HG02759 (cell line): ENCODE results near the gene PDE1C.
"Not testable (repeated sequence)": the region's sequence is repeated elsewhere in the genome, so short reads cannot be mapped to it uniquely, and the experiment has no call there.

Source experiments
- ATAC-seq: cut with Tn5 transposase; IDR thresholded peaks from one replicate; pipeline ENCODE4 v1.9.1; 2021; ENCODE audit warnings: mild to moderate bottlenecking, moderate library complexity; ENCODE audit not compliant: unreplicated experiment

PDE1C gene

DNA sequence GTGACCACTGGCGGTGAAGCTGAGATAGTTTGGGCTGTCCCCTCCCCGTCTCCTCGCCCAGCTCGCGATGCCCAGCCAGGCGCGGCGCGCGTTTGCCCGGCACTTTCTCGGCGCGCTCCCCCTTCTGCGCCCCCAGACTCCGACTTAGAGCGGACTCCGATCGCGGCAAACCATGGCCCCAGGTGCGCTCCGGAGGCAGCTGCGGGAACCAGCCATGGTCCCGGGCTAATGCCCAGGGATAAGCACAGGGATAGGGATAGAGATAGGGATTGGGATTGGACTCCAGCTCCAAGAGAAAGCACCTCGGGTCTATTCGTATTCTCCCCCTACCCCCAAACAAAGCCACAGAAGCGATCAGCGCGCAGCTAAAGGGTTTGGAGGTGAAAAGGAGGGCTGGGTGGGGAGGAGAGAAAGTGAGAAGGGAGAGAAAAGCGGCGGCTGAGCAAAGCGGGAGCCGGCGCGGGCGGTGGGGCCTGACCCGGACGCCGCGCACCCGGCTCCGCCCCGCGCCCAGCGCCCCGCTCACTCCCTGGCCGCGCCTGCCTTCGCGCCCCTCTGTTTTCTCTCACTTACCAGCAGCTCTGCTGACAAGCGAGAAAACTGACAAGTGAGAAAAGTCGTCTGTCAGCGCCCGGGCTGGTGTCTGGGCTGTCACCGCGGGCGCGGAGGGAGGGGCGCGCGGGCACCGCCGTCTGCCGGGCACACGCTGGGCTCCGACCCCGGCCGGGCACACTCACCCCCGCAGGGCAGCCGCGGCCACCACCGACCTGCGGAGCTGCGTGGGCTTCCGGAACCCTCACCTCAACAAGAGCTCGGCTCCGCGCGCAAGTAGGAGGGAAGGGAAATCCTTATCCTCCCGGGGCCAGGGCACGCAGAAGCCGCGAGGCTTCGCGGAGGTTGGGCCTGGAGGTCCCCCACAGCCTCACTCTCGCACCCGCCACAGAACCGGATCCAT lies at the start of gene PDE1C:
Gene PDE1C, minus strand, starts transcription at position 2 of the 955 bp plus-strand sequence.
- ATAC-seq: no peak

DNA sequence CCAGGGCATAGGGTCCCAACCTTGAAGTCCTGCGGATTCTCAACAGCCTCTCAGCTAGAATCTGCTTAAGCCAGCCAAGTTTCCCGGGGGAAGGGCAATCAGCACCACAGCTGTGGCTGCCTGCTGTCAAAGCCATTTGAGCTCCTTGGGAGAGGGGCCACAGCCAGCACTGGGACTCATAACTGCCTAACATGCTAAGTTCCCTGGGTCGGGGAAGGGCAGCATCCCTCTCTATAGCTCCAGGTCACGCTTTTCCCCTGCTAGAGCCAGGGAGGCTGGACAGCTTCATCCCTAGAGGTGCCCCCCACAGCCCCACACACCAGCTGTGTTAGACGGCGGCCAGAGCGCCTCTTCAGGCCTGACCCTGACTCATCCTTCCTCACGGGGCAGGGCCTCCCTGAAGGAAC lies 49.6 kb upstream of the PDE1C start:
- no peak for ATAC-seq

GRCh38 chr7:32117837-32118236 lies 47.6 kb upstream of the PDE1C start:
- ATAC-seq: no peak

DNA sequence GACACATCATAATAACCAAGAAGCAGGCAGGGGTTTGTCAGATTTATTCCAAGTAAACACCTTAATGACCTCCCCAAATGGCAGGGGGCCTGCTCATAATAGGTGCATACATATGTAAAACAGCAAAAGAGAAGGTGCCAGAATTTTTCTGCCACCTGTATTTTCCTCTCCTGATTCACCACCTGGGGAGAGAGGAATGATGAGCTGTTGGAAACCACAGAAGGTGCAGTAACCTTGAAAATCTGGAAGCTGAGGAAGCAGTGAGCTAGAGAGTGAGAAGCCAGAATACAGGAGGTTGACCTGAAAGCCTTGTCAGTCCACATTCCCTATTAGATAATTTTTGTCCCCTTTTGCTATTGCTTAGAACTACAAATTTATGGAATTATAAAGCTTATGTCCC lies 46.2 kb upstream of the PDE1C start:
- no peak for ATAC-seq

DNA sequence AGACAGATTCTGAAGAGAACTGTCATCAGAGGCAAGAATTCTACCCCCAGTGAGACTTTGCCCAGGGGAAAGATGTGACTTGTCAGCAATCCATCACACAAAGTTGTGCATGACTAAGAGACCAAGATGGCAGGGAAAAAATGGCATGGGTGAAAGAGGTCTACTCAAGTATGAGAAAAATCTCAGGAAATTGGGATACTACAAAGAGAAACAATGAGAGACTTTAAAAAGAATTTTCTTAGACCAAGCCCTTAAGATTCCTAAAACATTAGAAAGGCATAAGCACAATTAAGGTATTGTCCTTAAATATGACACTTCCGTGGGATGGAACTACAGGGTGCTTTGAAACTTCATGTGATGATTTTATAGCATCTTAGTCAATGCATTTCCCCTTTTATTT lies 45.6 kb upstream of the PDE1C start:
- no peak for ATAC-seq

DNA sequence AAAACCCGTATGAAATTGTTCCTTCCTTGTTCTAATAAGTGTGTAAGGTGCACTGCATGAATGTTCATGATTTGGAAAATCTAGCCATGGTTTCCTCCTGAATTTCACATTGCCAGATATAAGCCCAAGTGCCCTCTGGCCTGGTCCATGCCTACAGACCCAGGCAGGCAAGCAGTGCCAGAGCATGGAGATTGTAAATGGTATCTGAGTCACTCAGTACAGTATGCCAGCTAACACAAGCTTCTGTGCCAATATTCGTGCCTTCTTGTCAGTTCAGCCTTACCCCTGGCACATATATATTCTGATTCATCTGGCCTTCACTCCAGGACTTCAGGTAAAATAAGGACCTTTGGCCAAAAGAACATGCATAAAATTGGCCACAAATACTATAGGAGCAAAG lies 38.4 kb upstream of the PDE1C start:
- ATAC-seq: no peak

GRCh38 chr7:32104766-32105165 lies 34.6 kb upstream of the PDE1C start:
- ATAC-seq: no peak

GRCh38 chr7:32103361-32103760 lies 33.2 kb upstream of the PDE1C start:
- ATAC-seq: no peak

- no peak for ATAC-seq
Observed at GRCh38 chr7:32102432-32102873, 32.2 kb upstream of the PDE1C start.

DNA sequence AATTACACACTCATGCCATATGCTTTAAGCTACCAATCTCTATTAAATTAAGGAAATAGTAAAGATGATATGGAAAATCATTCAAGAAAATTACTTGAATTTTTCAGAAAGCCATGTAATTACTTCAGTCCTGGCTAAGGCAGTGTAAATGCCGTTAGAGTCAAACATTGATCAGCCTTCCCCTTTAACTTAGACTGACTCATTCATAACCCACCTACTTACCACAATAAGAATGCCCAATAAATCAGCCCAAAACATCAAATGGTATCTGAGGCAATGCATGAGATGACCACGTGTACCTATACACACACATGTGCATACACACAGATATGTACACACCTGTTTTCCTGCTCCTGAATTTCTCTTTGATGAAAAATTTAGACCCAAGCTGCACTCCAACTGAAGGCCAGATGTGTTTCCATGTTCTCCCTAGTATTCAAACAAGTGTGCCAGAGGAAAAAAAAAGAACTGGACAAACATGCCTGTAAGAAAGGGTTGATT lies 30.2 kb upstream of the PDE1C start:
- no peak for ATAC-seq

DNA sequence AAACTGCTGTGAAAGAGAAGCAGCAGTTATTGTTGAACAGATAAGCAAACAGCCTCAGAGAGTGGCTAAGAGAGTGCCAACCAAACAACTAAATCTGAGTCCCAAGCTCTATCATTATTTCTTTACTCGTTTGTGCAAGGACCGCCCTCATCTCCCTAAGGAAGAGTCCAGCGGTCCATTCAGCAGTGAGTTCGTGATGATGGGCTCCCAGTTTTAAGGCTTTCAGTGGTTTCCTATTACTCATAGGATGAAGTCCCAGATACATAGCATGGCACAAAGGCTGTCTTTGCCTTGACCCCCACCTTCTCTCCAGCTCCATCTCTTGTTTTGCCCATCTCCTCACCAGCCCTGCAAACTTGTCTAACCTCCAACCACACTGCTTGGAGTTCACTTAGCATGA lies 24.3 kb upstream of the PDE1C start:
- ATAC-seq: no peak

DNA sequence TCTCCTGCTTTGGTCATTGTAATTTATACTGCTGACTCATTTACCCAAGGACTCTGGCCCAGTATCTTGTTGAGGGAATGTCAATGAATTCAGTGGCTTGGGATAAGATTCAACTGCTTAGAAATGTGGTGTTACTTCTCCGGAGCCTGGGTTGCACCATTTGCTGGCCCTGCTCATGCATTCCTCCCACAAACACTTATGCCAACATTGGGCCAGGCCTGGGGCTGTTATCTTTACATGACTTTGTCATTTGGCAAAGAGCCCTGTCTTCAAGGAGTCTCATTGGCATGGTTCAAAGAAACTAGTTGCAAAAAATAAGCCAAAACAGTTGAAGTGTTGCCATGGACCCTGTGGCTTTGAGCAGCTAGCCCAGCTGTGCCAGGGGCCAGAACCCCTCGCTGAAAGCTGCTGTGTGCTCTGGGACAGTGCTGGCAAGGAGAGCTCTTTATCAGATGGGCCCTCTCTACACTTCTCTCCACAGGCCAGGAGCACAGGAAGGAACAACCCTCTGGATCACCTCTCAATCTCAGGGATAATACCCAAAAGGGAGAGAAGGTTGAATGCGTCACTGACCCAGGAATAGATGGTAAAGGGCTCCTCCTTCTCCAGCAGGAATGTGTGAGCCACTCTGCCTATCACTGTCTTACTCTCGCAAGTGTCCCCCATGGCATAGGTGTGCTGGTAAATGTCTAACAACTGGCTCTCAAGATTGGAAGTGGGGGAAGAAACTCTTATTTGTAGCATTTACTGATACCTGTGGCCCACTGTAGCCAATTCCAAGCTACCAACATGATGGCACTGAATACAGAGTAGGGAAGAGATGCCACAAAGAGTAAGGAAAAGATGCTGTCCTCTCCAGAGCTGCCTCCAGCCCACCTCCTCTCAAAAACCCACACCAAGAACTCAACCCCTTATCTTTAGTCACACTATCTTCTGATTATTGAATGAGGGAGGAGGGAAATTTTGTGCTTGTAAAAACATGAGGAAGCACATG lies 23.5 kb upstream of the PDE1C start:
- ATAC-seq: no peak

DNA sequence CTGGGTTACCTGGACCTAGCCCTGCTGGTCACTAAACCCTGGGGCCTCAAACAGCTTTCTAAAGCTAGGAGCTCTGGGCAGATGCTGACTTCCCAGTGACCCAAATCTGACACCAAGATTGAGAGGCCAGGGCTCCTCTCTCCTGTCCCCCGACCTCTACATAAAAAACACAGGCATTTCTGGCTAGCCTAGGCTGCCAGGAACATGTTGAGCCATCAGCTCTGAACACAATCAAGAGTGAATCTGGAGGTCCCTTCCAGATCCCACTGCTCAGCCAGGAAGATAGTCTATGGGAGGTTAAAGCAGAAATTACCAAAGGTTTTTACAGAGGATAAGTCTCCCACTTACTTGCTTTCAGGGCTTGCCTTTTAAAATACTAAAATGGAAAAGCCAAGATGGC lies 22.1 kb upstream of the PDE1C start:
- no peak for ATAC-seq

- ATAC-seq: no peak
Observed at GRCh38 chr7:32091608-32092210, 21.5 kb upstream of the PDE1C start.

DNA sequence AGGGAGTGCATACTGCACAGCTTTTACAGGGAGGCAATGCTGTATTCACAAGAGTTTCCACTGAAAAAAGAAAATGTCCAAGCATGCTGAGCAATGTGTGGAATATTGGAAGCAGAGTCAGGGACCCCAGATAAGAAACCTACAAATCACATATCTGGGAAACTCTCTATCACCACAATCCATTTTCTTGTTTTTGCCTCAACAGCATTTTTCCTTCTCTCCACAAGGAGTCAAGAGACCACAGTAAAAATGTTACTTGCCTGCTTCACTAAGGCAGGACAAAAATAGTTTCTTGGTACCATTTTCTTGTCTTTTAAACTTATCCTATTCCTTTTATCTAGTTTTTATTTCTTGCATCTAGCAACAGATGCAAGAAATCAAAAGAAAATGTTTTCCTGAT lies 19.5 kb upstream of the PDE1C start:
- no peak for ATAC-seq

DNA sequence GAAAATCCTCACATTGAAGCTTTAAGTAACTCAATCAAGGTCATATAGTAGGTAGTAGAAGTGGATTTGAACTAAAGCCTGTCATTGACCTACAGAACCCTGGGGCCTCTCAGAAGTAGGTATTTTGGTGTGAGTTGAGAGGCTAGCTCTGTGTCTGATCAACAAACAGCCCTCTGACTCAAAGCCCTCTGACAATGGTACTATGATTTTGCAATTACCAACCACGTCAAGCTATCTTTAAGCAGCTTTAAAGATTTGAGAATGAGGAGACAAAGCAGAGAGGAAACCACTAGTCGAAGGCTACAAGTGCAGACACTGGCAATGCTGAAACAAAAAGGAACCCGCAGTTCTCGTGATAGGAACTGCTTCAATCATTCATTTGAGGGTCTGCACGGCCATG lies 19.0 kb upstream of the PDE1C start:
- no peak for ATAC-seq

- no peak for ATAC-seq
Observed at GRCh38 chr7:32088451-32088881, 18.3 kb upstream of the PDE1C start.

DNA sequence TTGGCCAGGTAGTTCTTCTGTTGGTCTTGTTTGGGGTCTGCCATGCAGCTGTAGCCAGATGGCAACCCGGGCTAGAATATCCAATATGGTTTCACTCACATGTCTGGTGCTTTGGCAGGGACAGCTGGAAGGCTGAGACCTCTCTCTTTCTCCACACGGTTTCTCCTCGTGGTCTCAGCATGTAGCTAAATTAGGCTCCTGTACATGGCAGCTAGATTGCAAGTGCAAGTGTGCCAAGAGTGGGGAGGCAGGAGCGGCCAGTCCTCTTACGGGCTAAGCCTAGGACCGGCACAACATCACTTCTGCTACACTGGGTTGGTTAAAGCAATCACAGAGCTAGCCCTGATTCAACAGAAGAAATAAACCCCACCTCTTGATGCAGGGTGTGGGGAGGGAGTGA lies 9.3 kb upstream of the PDE1C start:
- ATAC-seq: no peak

DNA sequence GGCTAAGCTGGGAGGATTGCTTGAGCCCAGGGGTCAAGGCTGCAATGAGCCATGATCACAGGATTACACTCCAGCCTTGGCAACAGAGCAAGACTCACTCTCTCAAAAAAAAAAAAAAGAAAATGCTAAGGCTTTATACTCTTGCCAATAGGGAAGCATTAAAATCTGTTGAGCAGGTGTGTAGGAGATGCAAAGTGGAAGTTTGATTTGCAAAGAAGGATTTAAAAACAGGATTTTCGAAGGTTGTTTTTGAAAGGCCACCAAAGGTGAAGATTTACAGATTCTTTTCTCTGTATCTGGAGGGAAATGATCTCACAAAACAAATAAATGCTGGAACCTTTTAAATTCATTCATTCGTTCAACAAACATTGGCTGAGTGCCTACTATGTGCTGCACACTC lies 8.6 kb upstream of the PDE1C start:
- no peak for ATAC-seq

GRCh38 chr7:32077806-32078205 lies 7.6 kb upstream of the PDE1C start:
- no peak for ATAC-seq

DNA sequence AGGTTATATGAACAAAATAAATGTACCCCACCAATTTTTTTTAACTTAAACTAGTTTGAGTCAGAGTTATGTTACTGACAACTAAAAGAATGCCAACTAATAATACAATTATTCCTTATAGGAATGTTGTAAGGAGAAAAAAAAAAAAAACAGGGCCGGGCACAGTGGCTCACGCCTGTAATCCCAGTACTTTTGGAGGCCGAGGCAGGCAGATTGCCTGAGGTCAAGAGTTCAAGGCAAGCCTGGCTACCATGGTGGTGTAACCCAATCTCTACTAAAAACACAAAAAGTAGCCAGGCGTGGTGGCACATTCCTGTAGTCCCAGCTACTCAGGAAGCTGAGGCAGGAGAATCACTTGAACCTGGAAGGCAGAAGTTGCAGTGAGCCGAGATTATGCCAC lies 6.6 kb upstream of the PDE1C start:
- ATAC-seq: not testable (repeated sequence)
